Measurements from ENCODE around the gene CYRIA.

Gene CYRIA

GRCh38 chr2:16708173-16708572, 42.5 kb upstream of the CYRIA start:
- no peaks in the 10 kb centered on the region for H3F3A ChIP-seq (ENCODE audit: insufficient read depth, low read length)
- H3K9me3 ChIP-seq (ENCODE audit: low read length): no peaks in the 10 kb centered on the region
- no peak overlapping the region for H2AFZ ChIP-seq (ENCODE audit: low read length)
- TF ChIP-seq EZH2 (IDR thresholded peaks at IDR 0.05; ENCODE audit: borderline replicate concordance, low read length) (no peak), CTCF (IDR thresholded peaks at IDR 0.05; ENCODE audit: low read length) (no peak)
- no peaks in the 10 kb centered on the region for H3K27me3 ChIP-seq (ENCODE audit: insufficient read depth, low read length)
- H4K20me1 ChIP-seq (ENCODE audit: insufficient read depth, low read length): no peaks in the 10 kb centered on the region
- peaks cover 15% of the 10 kb centered on the region for H3K4me1 ChIP-seq (ENCODE audit: insufficient read depth, low read length, severe bottlenecking)
- H3K4me3 ChIP-seq (ENCODE audit: low read depth, low read length, poor library complexity, severe bottlenecking): no peak overlapping the region
- no peaks in the 10 kb centered on the region for H3K9me2 ChIP-seq (ENCODE audit: low read depth, low read length)
- no peak overlapping the region for H3K4me2 ChIP-seq (ENCODE audit: low read length)
- no peak overlapping the region for H3K27ac ChIP-seq (ENCODE audit: low read depth, low read length, poor library complexity, severe bottlenecking)
- H3K79me2 ChIP-seq (ENCODE audit: insufficient read depth, low read length): no peaks in the 10 kb centered on the region
- H3K9ac ChIP-seq (ENCODE audit: low read length): no peak overlapping the region
- H3K36me3 ChIP-seq (ENCODE audit: insufficient read depth, low read length): no peaks in the 10 kb centered on the region

GRCh38 chr2:16707014-16707623, 41.5 kb upstream of the CYRIA start:
- Histone ChIP-seq H3K9me2 (ENCODE audit: low read depth, low read length) (no peaks in the 10 kb centered on the region), H3K27me3 (ENCODE audit: insufficient read depth, low read length) (no peaks in the 10 kb centered on the region), H3K9me3 (ENCODE audit: low read length) (no peaks in the 10 kb centered on the region), H3K36me3 (ENCODE audit: insufficient read depth, low read length) (no peaks in the 10 kb centered on the region), H3F3A (ENCODE audit: insufficient read depth, low read length) (no peaks in the 10 kb centered on the region), H3K4me2 (ENCODE audit: low read length) (no peak overlapping the region), H3K27ac (ENCODE audit: low read depth, low read length, poor library complexity, severe bottlenecking) (no peak overlapping the region), H4K20me1 (ENCODE audit: insufficient read depth, low read length) (no peaks in the 10 kb centered on the region), H3K4me1 (ENCODE audit: insufficient read depth, low read length, severe bottlenecking) (peaks cover 5% of the 10 kb centered on the region), H3K9ac (ENCODE audit: low read length) (no peak overlapping the region), H3K4me3 (ENCODE audit: low read depth, low read length, poor library complexity, severe bottlenecking) (no peak overlapping the region), H2AFZ (ENCODE audit: low read length) (no peak overlapping the region), H3K79me2 (ENCODE audit: insufficient read depth, low read length) (no peaks in the 10 kb centered on the region)
- TF ChIP-seq CTCF (IDR thresholded peaks at IDR 0.05; ENCODE audit: low read length) (no peak), EZH2 (IDR thresholded peaks at IDR 0.05; ENCODE audit: borderline replicate concordance, low read length) (no peak)

GRCh38 chr2:16700551-16701259, 35.1 kb upstream of the CYRIA start:
- Histone ChIP-seq H3K4me2 (ENCODE audit: low read length) (peak overlapping the region; percentile 27; the same call in 1 of the 2 replicates), H3K27ac (ENCODE audit: low read depth, low read length, poor library complexity, severe bottlenecking) (no peak overlapping the region), H3K4me1 (ENCODE audit: insufficient read depth, low read length, severe bottlenecking) (peaks cover 9% of the 10 kb centered on the region), H3K9me3 (ENCODE audit: low read length) (no peaks in the 10 kb centered on the region), H2AFZ (ENCODE audit: low read length) (no peak overlapping the region), H3K27me3 (ENCODE audit: insufficient read depth, low read length) (no peaks in the 10 kb centered on the region), H3K36me3 (ENCODE audit: insufficient read depth, low read length) (no peaks in the 10 kb centered on the region; the same call in 1 of the 2 replicates), H3K9me2 (ENCODE audit: low read depth, low read length) (no peaks in the 10 kb centered on the region), H3K4me3 (ENCODE audit: low read depth, low read length, poor library complexity, severe bottlenecking) (peak overlapping the region; percentile 30), H3K9ac (ENCODE audit: low read length) (no peak overlapping the region), H3K79me2 (ENCODE audit: insufficient read depth, low read length) (no peaks in the 10 kb centered on the region), H4K20me1 (ENCODE audit: insufficient read depth, low read length) (no peaks in the 10 kb centered on the region), H3F3A (ENCODE audit: insufficient read depth, low read length) (no peaks in the 10 kb centered on the region)
- no peak for TF ChIP-seq CTCF (IDR thresholded peaks at IDR 0.05; ENCODE audit: low read length)
- TF ChIP-seq EZH2 (IDR thresholded peaks at IDR 0.05; ENCODE audit: borderline replicate concordance, low read length): no peak
